Endothelial cell (in vitro differentiated cells): ENCODE results near the gene XYLB. TPM values are rescaled to one million over a fixed set of nuclear protein-coding genes. Genes with fewer than 3 reads are reported as not detected.
A peak's percentile ranks its signal among the peaks of the same experiment; 100 is the strongest.

Experiments used
- DNase-seq: peaks from one replicate; pipeline ENCODE4 v3.0.0; 2021; ENCODE audit warnings: low spot score
- H3K27ac Mint-ChIP-seq: one replicate; pipeline ENCODE4 v1.8.0; 2021; ENCODE audit warnings: mixed read lengths, inconsistent platforms; ENCODE audit not compliant: unreplicated experiment
- H3K27me3 Mint-ChIP-seq: one replicate; pipeline ENCODE4 v1.8.0; 2021; ENCODE audit warnings: mild to moderate bottlenecking, moderate library complexity, mixed read lengths, inconsistent platforms; ENCODE audit not compliant: unreplicated experiment
- H3K36me3 Mint-ChIP-seq: one replicate; pipeline ENCODE4 v1.8.0; 2021; ENCODE audit warnings: mild to moderate bottlenecking, low read depth, mixed read lengths, inconsistent platforms; ENCODE audit not compliant: unreplicated experiment
- H3K4me1 Mint-ChIP-seq: one replicate; pipeline ENCODE4 v1.8.0; 2021; ENCODE audit warnings: mild to moderate bottlenecking, mixed read lengths, inconsistent platforms; ENCODE audit not compliant: unreplicated experiment
- H3K4me3 Mint-ChIP-seq: one replicate; pipeline ENCODE4 v1.8.0; 2021; ENCODE audit warnings: mild to moderate bottlenecking, mixed read lengths, inconsistent platforms; ENCODE audit not compliant: unreplicated experiment
- H3K9me3 Mint-ChIP-seq: one replicate; pipeline ENCODE4 v1.8.0; 2021; ENCODE audit warnings: mixed read lengths, inconsistent platforms; ENCODE audit not compliant: unreplicated experiment
- CTCF ChIP-seq: fragments of 200-600 bp; sonication (generic); IDR thresholded peaks from one replicate; pipeline ENCODE4 v1.5.0; 2021; ENCODE audit warnings: antibody characterized with exemption; ENCODE audit not compliant: unreplicated experiment
- total RNA-seq: library from RNA; stranded (reverse); fragmentation: NEBNext Ultra II Directional; extraction: Animal tissue kit (Norgen Biotek cat#: 25700); gene quantifications from one replicate; pipeline ENCODE4 v1.2.1, GENCODE V29; 2021; ENCODE audit not compliant: unreplicated experiment

Gene XYLB
- total RNA-seq, 1 donor from 2014 or later: 2.4 TPM

- H3K27ac Mint-ChIP-seq: no peak overlapping the region
- H3K4me1 Mint-ChIP-seq: peaks cover 8% of the 10 kb centered on the region
- peaks cover 4% of the 10 kb centered on the region for H3K36me3 Mint-ChIP-seq
- no peaks in the 10 kb centered on the region for H3K9me3 Mint-ChIP-seq
- peaks cover 7% of the 10 kb centered on the region for H3K27me3 Mint-ChIP-seq
- no peak overlapping the region for H3K4me3 Mint-ChIP-seq
- DNase-seq: no peak
- TF ChIP-seq CTCF: no peak
Measured at GRCh38 chr3:38307599-38307998, 39.0 kb upstream of the XYLB start.

GRCh38 chr3:38308456-38308855, 38.1 kb upstream of the XYLB start:
- H3K9me3 Mint-ChIP-seq: no peaks in the 10 kb centered on the region
- DNase-seq: no peak
- H3K36me3 Mint-ChIP-seq: peaks cover 4% of the 10 kb centered on the region
- peaks cover 11% of the 10 kb centered on the region for H3K4me1 Mint-ChIP-seq
- H3K27me3 Mint-ChIP-seq: peaks cover 7% of the 10 kb centered on the region
- H3K27ac Mint-ChIP-seq: no peak overlapping the region
- no peak for TF ChIP-seq CTCF
- H3K4me3 Mint-ChIP-seq: no peak overlapping the region

- no peak for TF ChIP-seq CTCF
- H3K27me3 Mint-ChIP-seq: peaks cover 7% of the 10 kb centered on the region
- H3K4me1 Mint-ChIP-seq: peaks cover 26% of the 10 kb centered on the region
- H3K9me3 Mint-ChIP-seq: no peaks in the 10 kb centered on the region
- no peak overlapping the region for H3K4me3 Mint-ChIP-seq
- H3K36me3 Mint-ChIP-seq: peaks cover 4% of the 10 kb centered on the region
- no peak overlapping the region for H3K27ac Mint-ChIP-seq
- no peak for DNase-seq
Measured at GRCh38 chr3:38311476-38311875, 35.1 kb upstream of the XYLB start.

- DNase-seq: no peak
- peaks cover 7% of the 10 kb centered on the region for H3K27me3 Mint-ChIP-seq
- peak overlapping the region; percentile 53 for H3K27ac Mint-ChIP-seq
- peaks cover 26% of the 10 kb centered on the region for H3K4me1 Mint-ChIP-seq
- H3K9me3 Mint-ChIP-seq: no peaks in the 10 kb centered on the region
- peaks cover 4% of the 10 kb centered on the region for H3K36me3 Mint-ChIP-seq
- H3K4me3 Mint-ChIP-seq: peak overlapping the region; percentile 44
- TF ChIP-seq CTCF: no peak
Measured at GRCh38 chr3:38311941-38312340, 34.6 kb upstream of the XYLB start.

- Mint-ChIP-seq H3K36me3 (peaks cover 4% of the 10 kb centered on the region), H3K4me3 (peak overlapping the region; percentile 44), H3K9me3 (no peaks in the 10 kb centered on the region), H3K27me3 (peaks cover 7% of the 10 kb centered on the region), H3K27ac (peak overlapping the region; percentile 53), H3K4me1 (peaks cover 26% of the 10 kb centered on the region)
- no peak for TF ChIP-seq CTCF
- no peak for DNase-seq
Measured at GRCh38 chr3:38312356-38312755, 34.2 kb upstream of the XYLB start.
